GM21717 (cell line): Measurements from ENCODE around the gene CYP19A1.
"Not testable (repeated sequence)": the region's sequence is repeated elsewhere in the genome, so short reads cannot be mapped to it uniquely, and the experiment has no call there.

Experiments
- ATAC-seq: cut with Tn5 transposase; IDR thresholded peaks from one replicate; pipeline ENCODE4 v1.9.1; 2021; ENCODE audit warnings: mild to moderate bottlenecking, moderate library complexity; ENCODE audit not compliant: unreplicated experiment

Gene CYP19A1

DNA sequence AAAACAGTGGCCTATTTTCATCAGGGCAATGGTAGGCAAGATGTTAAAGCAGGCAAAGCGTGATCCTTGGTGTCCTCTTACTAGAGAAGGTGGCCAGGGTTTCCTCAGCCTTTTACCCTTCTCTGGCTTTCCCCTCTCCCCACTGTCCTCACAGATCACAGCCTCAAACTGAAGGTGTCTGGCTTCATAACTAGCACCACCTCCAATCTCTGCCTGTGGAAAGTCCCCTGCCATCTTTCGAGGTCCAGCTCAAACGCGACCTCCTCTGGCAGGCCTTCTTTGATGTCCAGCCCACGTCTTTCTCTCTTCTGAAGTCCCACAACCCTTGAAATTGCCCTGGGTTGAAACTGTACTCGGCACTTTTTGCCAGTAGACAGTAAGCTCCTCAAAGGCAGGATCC is 35.9 kb downstream of the CYP19A1 start:
- no peak for ATAC-seq

DNA sequence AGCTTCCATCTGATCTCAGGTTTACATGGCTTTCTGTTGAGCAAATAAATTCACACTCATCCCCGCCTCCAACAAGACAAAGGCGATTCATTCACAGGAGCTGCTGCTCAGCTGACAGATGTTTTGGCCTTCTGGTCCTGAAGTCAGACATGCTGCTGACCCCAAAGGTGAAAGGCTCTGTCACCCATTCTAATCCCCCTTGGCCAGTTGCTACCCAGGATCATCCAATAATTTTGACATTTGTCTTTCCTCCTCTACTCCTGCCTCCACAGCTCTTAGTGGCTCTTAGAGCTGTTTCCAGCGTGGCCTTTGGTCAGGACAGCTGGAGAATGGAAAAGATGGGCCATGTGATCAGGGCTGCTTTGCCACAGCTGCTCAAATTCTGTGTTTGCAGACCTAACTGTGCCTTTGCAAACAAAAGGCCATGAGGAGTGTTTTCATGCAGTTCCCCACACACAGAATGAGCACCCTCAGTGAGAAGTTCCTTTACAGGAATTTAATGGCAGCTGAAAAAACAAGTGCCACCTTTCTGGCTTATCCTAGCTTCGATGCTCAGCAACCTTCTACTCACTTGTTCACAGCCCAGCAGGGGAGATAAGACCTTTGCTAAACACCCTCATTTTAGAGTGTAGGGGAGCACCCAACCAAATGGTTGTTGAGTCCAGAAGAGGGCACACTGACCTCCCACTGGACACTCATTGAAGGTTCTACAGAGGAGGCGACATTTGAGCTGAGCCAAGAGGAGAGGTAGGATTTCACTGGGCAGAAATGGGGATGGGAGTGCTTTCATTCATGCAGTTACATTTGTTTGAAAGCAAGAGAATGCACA is 39.0 kb downstream of the CYP19A1 start:
- ATAC-seq, result no peak

DNA sequence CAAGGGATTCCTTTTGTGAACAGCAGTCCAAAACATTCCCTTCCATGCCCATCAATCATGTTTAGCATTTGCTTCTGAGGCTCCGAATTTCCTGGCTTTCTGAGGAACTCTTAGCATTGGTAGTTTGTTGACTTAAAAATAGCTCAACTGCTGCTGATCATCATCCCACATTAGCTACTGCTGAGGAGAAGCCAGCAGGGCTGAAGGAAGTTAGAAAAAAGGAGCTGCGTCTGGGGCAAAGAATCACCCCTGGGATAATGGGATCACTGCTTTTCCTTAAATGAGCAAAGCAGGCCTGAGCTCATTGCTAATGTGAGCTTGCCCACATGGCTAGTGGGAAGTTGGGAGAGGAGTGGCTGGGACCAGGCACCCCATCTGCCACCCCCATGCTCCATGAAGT is 39.8 kb downstream of the CYP19A1 start:
- ATAC-seq, result no peak

DNA sequence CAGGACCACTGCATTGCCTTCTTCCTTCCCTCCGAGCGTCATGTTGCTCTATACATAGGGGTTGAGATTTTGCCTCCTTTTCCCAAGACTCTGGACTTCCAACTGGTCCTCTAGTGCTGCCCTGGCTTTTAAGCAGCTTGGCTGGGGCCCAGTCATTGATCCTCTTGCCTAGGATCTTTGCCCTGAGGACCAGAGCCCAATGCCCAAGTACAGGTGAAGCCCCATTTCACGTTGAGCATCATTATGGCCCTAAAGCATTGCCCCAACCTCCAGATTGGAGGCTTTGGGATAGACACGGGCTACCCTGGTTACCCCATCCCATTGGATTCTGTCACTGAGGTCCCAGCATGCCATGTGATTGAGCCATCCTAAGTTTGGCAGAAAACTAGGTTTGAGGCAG is 47.7 kb downstream of the CYP19A1 start:
- no peak for ATAC-seq

DNA sequence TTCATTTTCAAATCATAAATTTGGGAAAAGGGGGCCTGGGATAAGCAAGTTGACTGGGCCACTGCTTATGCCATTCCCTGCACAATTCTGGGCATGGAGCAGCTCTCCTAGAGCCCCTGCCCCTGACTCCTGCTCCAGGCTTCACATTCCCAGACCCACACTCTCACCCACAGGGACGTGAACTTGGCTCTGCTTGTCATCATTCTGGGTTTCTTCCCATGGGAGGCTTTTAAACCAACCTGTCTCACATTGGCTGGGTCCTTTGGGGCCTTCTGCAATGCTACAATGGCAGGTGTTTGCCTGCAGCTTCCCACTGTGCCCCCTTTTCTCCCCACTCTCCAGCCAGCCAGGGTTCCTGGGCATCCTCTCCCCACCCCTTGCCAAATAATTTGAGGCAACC is 49.1 kb downstream of the CYP19A1 start:
- no peak for ATAC-seq

DNA sequence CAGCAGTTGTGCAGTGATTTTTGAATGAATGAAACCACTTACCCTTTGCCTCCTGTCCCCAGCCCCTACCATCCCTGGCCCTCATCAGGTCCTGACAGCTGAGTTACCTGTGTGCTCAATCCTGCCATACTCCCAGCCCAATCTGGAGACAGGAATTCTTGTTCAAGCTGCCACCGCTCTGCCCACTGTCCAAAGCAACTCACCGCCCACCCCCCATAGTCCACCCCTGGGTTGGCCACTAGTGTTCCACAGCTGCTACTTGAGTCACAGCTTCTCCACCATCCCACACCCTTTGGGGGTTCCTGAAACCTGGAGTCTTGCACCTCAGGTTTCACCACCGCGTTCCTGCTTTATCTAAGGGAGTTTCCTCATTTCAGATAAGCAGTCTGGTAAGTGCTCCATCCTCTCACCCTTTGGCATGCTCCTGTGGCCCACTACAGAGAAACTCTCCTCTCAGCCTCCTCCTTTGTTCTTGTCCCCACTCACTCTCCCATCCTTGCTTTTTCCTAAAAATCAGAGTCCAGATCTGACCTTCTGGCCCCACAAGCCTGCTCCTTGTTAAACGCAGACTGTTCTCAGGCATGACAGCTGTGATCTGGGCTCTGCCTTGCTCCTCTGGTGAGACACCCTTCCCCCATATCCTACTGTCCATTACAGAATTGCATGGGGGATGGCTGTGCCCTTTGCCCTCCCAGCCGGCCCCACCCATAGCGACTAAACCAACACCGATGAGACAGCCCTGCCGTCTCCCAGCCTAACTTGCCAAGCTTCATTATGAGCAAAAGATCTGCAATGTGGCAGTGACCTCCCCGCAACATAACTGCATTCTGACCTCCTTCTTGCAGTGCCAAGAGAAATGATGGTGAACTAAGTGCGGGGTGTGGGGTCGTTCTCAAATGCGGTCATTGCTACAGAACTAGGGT is 50.0 kb downstream of the CYP19A1 start:
- no peak for ATAC-seq

DNA sequence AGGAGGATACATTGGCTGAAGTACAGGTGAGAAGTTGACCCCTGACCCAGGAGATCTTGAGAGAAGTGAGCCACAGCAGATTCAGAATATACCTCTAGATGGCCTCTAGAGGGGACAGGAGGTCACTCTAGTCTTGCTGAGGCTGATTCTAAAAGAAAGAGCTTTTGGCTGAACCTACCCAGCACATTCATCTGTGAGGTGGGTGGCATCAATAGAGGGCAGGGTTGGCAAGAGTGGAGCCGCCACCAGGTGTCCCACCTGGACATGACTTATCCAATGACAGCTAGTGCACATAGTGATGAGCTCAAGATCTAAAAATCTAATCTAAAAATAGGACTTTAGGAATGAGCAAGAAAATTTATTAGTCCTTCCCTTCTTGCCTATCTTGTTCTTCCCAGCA is 51.6 kb downstream of the CYP19A1 start:
- no peak for ATAC-seq

DNA sequence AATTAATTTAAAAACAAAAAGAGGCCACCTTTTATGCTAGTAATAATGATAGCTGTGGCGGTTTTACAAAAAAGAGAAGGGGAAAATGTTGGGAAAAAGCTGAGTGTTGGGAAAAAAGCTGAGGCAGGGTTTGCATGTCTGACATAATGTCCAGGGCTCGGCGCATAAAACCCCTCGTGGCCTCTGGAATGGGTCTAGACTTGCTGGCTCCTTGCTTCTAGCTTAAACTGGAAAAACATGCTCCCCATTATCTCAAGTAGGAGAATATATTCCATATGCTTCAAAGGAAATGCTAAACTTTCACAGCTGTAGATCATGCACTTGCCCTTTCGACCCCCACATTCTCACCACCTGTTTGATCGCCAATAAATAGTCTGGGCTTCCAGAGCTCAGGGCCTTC is 53.0 kb downstream of the CYP19A1 start:
- no peak for ATAC-seq

DNA sequence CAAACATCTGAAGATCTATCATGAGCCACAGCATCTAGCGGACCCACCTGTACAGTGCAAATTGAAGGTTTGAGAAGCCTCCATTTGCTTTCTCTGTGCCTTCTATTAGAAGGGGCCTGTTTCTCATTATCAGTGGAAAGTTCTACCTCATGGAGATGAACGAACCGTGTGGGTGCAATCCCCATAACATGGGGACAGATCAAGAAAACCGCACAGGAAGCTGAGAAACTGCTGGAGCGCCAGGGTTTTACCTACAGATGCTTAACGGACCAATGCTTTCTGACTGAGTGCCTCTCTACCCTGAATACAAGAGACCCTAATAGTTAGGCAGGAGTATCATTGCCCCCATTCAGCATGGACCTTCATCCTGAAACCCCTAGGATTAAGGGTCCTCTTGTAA is 53.5 kb downstream of the CYP19A1 start:
- no peak for ATAC-seq

DNA sequence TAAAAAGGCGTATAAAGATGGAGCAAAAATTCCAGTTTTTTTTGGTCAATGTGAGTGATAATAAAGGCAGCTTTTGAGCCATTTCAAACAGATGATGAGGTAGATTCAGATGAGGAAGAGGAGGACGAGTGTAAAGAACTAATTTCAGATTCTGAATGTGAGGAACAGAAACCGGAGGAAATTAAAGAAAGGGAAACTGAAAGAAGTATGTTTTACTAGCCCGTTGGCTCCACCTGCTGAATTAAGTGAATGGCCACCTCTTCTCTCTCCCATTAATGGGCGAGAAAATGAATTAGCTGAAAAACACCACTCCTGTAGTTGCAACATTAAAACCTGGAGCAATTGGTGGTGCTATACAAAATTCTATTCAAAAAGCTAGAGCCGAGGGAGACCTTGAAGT is 55.4 kb downstream of the CYP19A1 start:
- no peak for ATAC-seq

DNA sequence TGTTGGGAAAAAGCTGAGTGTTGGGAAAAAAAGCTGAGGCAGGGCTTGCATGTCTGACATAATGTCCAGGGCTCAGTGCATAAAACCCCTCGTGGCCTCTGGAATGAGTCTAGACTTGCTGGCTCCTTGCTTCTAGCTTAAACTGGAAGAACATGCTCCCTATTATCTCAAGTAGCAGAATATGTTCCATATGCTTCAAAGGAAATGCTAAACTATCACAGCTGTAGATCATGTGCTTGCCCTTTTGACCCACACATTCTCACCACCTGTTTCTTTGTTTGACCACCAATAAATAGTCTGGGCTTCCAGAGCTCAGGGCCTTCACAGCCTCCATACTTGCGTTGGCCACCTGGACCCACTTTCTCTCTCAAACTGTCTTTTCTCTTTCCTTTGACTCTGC is 56.2 kb downstream of the CYP19A1 start:
- not testable (repeated sequence) for ATAC-seq

DNA sequence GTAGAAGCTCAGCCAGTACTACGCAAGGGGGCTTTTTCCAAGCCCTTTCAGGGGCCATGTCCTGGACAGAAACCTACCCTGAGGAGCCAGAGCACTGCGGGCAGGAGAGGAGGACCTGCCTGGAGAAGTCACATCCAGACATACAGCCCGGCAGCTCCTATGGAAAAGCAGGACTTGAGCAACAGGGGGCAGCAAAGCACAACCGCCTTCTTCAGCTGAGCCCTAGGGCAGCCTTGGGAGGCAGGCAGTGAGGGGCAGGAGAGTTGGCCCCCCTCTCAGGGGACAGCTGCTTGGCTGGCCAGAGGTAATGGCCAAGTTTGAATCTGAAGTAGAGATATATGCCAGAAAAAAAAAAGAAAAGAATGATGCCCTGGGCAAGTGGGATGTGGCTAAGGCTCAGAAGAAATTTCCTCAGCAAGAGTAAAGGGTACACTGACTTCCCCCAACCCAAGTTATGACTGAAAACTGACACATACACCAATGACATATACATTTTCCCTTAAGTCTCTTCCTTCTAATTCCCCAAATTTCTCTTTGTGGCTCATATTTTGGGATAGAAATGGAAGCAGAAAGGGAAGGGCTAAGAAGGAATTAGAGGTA is 56.9 kb downstream of the CYP19A1 start:
- ATAC-seq, result no peak

DNA sequence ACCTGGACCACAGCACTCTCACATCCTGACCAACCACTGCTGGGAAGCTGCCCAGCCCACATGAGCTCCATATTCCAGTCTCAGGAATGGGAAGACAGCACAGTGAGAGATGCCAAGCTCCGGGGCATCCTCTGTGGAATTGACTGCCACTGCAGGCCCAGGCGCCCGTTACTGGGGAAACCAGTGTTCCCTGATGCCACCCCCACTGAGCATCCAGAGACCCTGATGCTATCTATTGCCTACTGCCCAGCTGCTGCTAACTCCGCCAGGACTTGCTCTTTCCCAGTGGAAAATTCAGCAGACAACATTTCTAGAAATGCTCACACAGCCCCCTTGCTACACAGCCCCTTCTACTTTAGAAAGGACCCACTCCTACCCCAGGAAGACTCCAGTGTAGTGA is 57.6 kb downstream of the CYP19A1 start:
- ATAC-seq, result no peak

DNA sequence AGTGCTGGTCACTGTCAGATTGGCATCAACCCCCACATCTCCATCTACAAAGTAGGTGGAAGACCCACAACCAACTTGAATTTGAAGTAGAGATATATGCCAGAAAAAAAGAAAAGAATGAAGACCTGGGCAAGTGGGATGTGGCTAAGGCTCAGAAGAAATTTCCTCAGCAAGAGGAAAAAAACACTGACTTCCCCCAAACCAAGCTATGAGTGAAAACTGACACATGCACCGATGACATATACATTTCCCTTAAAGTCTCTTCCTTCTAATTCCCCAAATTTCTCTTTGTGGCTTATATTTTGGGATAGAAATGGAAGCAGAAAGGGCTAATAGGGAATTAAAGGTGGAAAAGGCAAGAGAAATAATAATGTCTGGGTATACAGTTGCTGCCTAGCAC is 59.0 kb downstream of the CYP19A1 start:
- ATAC-seq, result no peak

DNA sequence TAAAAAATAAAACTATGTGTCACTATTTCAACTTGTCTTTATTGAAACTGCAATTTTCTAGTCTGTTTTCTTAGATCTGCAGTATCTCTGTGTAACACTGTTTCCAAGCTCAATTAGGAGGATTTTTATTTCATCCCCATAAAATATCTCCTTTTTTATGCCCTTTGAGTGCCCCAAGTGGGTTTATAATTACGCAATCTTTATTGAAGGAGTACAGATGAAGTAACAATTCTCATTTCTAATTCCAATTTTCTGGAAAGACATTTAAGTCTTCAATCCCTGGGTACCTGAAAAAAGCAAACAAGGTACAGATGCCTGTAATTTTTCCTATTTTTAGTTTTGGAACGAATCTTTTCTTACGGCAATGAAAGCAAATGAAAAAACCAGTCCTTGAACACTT is 61.3 kb downstream of the CYP19A1 start:
- no peak for ATAC-seq

DNA sequence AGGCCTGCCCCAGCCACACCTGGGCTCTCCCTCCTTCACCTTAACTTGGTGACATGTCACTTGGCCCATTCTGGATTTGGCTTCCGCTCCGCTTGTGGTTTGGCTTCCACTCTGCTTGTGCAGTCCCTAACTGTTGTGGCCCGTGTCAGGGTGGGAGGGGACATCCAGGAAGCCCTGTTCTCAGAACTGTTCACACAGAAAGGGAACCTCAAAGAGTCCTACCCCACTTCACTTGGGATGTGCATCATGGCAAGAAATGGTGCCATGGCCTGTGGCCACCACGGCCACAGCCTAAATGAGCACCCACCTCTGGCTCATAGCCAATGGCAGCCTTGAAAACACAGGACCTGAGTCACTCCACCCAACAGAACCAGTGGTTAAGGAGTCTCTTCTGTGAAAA is 63.4 kb downstream of the CYP19A1 start:
- ATAC-seq, result no peak

DNA sequence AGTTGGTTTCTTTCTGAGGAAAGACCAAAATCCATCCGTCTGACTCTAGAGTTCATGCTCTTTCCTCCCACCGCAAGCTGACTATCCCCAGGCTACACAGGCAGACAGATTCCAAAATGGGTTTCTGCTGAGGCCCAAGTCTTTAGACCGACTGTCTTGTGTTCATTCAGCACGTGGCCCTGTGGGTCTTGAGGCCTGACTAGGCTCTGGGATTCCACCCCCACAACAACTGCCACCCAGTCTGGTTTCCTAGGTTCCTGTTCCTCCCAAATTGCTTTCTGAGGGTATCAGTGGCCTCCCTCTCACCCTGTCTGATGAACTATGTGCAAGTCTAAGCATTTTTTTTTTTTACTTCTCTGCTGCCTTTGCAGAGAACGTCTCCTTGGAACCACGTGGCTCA is 67.7 kb downstream of the CYP19A1 start:
- ATAC-seq, result no peak

DNA sequence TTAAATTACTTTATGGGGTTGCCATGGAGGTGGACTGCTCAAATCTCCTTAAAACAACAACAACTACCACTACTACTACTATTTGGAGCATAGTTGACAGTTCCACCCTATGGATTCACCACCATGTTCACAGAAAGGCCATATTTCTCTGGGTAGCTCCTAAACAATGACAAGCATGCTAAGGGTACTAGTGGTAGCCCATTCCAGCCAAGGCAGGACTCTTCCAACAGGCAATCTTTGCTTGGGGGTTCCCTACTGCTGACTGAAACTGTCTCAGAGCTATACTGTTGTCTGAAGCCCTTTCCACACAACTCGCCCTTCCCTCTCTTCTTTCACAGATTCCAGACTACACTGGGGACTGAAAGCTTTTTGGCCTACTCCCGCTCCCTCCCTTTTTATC is 68.9 kb downstream of the CYP19A1 start:
- no peak for ATAC-seq

DNA sequence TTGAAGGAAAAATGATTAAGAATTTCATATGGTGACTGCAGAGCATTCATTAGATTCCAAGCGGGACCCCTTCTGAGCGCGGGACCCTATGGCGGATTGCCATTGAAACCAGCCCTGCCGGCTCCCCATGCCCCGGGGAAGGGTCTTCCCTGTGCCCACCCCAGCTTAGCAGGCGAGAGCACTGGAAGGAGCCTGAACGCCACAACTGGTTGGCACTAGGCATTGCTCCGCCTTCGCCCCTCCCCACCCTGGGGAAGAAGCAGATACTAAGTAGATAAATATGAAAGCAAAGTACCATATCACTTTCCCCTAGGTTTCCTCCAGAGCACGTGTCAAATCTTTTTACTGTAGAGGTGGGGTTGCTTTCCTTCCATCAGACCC is 70.7 kb downstream of the CYP19A1 start:
- no peak for ATAC-seq

DNA sequence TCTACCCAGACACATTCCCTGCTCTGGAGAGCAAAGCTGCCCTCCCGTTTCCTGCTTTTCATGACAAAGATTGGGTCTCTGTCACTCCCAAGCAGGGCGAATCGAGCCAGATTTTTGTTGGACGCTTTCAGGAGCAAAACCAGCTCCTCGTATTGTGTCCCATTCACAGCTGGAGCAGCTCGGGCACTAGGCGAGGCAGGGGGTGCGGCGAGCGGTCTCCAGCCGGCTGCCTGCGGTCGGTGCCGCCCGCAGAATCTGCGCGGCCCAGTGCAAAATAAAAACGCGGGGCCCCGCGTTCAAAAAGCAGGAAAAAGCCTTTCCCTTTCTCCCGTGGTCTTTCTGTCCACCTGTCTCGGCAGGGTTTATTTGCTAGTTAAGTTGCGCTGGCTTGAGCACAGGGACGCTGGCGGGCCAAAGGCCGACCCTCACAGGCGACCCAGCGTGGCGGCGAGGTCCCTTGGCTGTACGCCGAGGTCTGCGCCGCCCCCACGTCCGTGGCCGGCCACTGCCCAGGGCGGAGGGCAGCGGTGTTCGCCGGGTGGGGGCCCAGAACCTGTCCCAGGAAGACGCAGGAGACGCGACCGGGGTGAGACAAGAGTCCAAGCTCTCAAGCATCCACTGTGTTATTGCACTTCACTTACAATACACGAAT is 71.2 kb downstream of the CYP19A1 start:
- ATAC-seq, result no peak

DNA sequence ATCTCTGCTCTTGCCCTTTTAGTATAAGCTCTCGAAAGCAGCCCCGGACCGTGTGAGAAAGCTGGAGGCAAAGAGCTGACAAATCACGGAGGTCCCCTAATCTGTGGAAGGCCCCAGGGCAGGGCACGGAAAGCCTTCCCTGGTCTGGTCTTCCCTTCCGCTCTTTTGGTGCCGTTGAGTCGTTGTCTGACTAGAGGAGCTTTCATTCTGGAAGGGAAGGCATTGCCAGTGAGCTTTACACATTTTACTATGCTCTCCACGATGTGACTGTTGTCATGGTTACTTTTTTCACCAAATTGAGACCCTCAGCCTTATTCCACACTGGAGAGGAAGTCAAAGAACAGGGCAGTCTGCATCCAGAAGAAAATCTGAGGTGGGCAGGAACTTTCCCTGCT is 71.7 kb downstream of the CYP19A1 start:
- ATAC-seq, result no peak
